ENCODE measurements around the gene DDI2.

GRCh38 chr1:15571266-15571665 lies 46.0 kb upstream of the DDI2 start:
- TF ChIP-seq GATA2 (IDR thresholded peaks at IDR 0.05; ENCODE audit: low read depth, low read length) (no peak), GATA3 (IDR thresholded peaks at IDR 0.05; ENCODE audit: low read depth, low read length) (no peak)

Measured in SH-SY5Y (cell line).